NCI-H460 (cell line): ENCODE results near the gene TFAP2D. TPM values are rescaled to one million over a fixed set of nuclear protein-coding genes. Genes with fewer than 3 reads are reported as not detected.

ENCODE experiments used
- DNase-seq: peaks from one replicate; pipeline ENCODE4 v3.0.0-alpha.2; 2016; ENCODE audit warnings: low read depth; ENCODE audit errors: extremely low read depth
- total RNA-seq: library from RNA; depleted of rRNA; stranded (reverse); fragments of >200 nt; shearing (Covaris generic); gene quantifications from 2 replicates; pipeline ENCODE4 v1.2.3, GENCODE V29; 2014

The TFAP2D gene
- total RNA-seq, 1 experiment from 2014 or later, result not detected

DNA sequence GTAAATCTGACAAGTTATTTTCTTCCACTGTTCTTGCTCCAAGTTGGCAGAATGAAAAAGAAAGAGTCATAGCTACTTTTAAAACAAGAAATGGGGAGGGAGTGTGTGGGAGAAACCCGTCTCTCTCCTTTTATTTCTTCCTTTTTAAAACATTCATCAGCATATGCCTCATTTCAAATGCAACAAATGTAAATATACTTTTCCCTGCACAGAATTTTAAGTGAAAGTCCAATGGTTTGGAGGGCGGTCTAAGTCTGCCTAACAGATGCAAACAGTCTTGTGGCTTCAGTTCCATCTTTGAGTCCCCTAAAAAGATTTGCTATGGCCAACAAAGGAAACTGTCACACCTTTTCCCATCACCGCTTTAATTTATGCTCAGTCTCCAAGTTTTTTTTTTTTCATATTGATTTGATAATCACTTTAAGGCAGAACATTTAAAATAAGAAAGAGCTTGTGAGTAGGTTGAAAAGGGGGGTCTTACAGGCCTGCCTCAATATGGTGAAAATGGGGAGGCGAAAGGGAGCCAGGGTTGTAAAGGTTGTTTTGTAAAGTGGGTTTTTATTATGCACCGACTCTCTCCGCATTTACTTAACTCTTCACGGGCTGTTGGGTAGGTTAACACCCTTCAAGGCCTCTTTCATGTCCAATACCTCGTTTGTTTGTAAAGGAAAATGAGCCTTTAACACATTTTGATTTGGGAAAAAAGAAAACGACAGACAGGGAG, 4.6 kb downstream of the TFAP2D start:
- DNase-seq, result no peak

- DNase-seq, result no peak
These were observed 5.2 kb downstream of the TFAP2D start for GRCh38 chr6:50718566-50718965.

- DNase-seq, result no peak
These were observed 7.3 kb downstream of the TFAP2D start for GRCh38 chr6:50720623-50721022.

- DNase-seq, result no peak
These were observed 8.7 kb downstream of the TFAP2D start for GRCh38 chr6:50721978-50722377.

DNA sequence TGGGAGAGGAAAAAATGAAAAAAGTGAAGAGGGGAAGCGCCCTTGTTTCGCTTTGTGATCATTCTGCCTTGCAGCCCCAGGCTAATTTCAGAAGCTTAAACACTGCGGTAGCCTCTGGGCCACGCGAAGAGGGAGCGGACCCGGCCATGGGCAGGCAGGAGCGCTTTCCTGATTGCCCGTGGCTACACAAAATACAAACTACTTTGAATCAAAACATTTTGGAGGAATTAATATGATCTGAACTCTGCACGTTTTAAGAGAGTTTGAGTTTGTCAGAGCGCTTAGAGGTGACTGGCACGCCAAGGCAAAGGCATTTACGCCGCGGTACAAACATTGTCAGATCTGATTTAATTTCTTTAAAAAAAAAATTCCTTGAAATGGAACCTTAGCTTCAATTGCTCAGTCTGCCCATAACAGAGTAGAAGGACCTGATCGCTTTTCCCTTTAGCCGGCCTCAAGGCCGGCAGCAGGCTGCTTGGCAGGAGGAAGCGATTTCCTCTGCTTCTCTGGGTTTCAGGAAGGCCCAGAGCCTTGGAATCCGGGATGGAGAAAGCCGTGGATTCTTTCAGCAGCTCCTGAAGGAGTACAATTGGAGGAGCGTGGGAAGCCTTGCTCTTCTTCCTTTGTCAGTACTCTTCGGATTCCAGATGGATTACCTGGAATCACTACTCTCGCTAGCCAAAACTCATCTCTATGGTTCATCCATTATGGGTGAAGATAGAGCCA, 9.7 kb downstream of the TFAP2D start:
- DNase-seq, result no peak

GRCh38 chr6:50724381-50725124, 11.2 kb downstream of the TFAP2D start:
- DNase-seq, result no peak

DNA sequence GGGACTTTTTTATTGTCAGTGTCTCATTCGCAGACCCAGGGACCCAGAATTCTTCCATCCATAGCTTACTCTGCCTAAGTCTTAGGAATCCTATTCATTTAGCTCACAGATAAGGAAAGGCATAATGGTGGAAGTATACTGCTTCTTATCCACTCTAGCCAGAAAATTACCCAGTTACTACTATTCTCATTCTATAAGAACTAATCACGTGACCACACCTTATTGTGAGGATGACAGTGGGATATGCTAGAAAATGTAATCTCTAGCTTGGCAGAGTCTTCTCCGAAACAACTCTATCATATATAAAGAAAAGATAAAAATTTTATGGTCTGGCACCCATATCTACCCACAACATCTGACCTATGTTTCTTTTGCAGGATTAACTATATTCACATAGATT, 21.2 kb downstream of the TFAP2D start:
- DNase-seq, result no peak

DNA sequence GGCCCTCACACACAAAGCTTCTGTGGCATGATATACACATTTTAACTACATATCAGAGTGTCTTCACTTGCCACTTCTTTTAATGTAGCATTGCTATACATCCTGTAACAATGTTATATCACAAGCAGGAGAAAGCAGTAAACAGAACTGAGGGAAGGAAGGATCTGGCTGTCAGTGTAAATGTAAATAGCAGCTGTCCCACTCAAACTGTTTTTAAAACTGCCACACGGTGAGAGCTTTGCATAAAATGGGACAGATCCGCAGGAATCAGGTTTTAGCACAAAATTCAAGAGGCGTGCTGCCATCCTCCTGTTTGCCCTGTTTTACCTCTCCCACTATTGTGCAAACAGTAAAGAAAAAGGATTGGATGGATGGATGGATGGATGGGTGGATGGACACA, 28.8 kb downstream of the TFAP2D start:
- no peak for DNase-seq

GRCh38 chr6:50744976-50745375, 31.6 kb downstream of the TFAP2D start:
- DNase-seq, result no peak

DNA sequence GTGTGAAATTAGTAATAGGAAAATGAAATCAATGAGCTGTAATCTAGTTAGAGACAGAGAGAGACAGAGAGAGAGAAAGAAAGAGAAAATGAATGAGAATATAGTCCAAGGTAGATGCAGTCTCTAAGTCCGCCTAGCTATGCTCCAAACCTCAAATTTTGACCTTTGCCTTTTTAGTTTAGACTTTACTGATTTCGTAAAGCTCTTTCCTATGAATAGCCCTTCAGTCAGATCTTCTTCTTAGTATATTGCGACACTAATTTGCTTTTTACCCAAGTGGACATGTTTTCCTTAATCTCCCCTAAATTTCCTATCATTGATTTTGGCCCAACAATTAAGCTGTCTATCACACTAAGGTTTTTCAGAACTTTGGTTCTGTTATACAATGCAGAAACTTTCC, 49.5 kb downstream of the TFAP2D start:
- no peak for DNase-seq

DNA sequence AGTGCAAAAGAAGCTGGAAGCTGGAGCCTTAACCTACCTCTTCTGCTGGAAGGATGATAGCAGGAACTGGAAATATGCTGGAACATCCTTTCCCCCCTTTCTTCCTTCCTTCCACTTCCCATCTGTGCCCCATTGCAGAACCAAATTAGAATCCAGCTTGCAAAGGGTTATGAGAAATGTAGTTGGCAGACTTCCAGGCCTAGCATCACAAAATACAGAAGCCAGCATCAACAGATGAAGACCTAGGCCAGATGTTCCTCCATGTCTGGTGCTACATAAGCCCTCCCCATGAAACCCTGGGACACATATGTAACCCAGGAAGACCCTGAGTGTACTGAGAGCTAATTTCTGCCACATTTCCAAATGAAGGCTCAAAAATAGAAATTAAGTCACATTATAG, 65.4 kb downstream of the TFAP2D start:
- no peak for DNase-seq

DNA sequence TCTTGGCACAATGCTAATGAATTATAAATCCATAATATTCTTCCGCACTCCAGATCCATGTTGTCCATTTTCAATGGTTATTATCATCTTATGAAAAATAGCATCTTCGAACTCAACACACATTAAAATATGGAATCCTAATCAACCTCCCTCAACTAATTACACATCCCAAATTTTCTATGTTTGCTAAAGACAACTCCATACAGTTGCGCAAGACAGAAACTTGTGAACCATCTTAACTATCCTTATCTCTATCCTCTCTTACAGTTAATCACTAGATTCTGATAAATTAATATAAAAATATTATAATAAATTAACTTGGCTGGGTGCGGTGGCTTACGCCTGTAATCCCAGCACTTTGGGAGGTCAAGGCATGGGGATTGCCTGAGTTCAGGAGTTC, 67.1 kb downstream of the TFAP2D start:
- no peak for DNase-seq

- DNase-seq, result no peak
These were observed 72.6 kb downstream of the TFAP2D start for GRCh38 chr6:50785921-50786320.

- peak; percentile 31 for DNase-seq
These were observed 78.7 kb downstream of the TFAP2D start for GRCh38 chr6:50791900-50792508.

GRCh38 chr6:50792771-50793170, 79.4 kb downstream of the TFAP2D start:
- no peak for DNase-seq

DNA sequence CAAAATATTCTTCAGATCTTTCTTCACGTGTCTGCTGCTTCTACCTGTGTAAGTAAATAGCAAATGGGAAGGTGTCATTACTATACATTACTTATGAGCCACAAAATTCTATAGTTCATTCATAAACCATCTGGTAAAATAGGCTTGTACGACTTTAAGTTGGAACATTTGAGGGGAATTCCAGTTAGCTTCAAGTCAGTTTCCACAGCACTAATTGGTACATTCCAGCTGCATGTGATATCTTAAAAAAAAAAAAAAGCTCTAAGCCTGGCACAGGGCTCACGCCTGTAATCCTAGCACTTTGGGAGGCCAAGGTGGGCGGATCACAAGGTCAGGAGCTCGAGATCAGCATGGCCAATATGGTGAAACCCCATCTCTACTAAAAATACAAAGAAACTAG, 82.2 kb downstream of the TFAP2D start:
- no peak for DNase-seq

DNA sequence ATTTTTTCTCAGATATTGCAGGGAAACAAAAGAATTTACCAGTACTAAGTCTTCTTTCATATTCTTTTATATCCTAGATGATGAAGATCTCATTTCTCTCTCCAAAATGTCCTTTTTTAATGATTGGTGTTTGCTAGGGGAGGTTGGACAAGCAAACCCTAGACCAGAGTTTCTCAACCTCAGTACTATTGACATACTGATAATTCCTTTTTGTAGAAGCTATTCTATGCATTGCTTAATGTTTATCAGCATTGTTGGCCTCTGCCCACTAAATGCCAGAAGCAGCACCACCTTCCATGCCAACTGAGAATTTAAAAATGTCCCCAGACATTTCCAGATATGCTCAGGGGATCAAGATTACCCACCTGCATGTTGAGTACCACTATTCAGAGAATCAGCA, 91.0 kb downstream of the TFAP2D start:
- DNase-seq, result no peak

GRCh38 chr6:50807035-50807434, 93.7 kb downstream of the TFAP2D start:
- no peak for DNase-seq

GRCh38 chr6:50815436-50816114, 102.2 kb downstream of the TFAP2D start:
- DNase-seq, result no peak

GRCh38 chr6:50816115-50816675, 102.9 kb downstream of the TFAP2D start:
- peak; percentile 64 for DNase-seq
